Cardiac muscle cell (in vitro differentiated cells and primary cell): ENCODE results near the gene CACNG5. TPM values are rescaled to one million over a fixed set of nuclear protein-coding genes. Genes with fewer than 3 reads are reported as not detected.

Experiments
- polyA plus RNA-seq: library from polyadenylated mRNA; unstranded; fragments of >200 nt; fragmentation: Nextera tagmentation; extraction: Ambion mirVana; gene quantifications from 2 replicates; pipeline ENCODE4 v1.2.1, GENCODE V29; 2016
- total RNA-seq: library from RNA; depleted of rRNA; stranded (reverse); fragments of >200 nt; gene quantifications from 2 replicates; pipeline ENCODE4 v1.2.3, GENCODE V29; 2016

Gene CACNG5
- total and polyA plus RNA-seq, 2 experiments from 2014 or later, result not detected

Other genes starting within 250 kb of the CACNG5 start
- gene CACNG4, start 129.6 kb downstream of the CACNG5 start, total RNA-seq, result 1.2 and 2.2 TPM in 2 replicates
- 1.2 and 3.0 TPM in 2 replicates for gene CACNG4, start 129.6 kb downstream of the CACNG5 start, polyA plus RNA-seq
- gene CACNG1, start 209.4 kb downstream of the CACNG5 start, total RNA-seq, result not detected in 2 replicates
- not detected in 2 replicates for gene CACNG1, start 209.4 kb downstream of the CACNG5 start, polyA plus RNA-seq